Raji (cell line): Measurements from ENCODE around the gene ENDOG.

Source experiments
- POLR2A ChIP-seq: IDR thresholded peaks from 2 replicates; pipeline ENCODE4 v1.6.1; 2011; ENCODE audit warnings: low read depth, low read length, control low read depth; ENCODE audit not compliant: insufficient read depth

The ENDOG gene

GRCh38 chr9:128838338-128838737 is 20.0 kb downstream of the ENDOG start:
- TF ChIP-seq POLR2A: no peak

GRCh38 chr9:128840524-128840923 is 22.2 kb downstream of the ENDOG start:
- TF ChIP-seq POLR2A: no peak

DNA sequence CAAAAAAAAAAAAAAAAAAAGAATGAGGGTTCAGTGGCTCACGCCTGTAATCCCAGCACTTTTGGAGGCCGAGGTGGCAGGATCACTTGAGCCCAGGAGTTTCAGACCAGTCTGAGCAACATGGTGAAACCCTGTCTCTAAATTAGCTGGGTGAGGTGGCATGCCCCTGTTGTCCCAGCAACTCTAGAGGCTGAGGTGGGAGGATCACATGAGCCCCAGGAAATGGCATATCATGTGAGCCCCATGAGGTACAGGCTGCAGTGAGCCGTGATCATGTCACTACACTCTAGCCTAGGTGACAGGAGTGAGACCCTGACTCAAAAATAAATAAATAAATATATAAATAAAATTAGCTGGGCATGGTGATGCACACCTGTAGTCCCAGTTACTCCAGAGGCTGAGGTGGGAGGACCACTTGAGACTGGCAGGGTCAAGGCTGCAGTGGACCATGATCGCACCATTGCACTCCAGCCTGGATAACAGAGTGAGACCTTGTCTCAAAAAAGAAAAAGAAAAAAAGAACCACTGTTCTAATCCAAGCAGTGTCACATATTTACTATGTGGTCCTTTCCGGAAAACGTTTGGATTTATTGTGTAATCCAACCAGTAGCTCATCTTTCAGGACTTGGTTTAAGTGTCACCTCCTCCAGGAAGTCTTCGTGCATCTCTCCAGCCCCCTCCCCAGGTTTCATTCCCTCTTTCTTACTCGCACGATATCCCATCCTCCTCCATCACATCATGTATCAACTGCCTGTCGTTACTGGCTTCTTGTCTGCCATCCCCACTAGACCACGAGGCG is 23.6 kb downstream of the ENDOG start:
- TF ChIP-seq POLR2A: no peak

- TF ChIP-seq POLR2A: no peak
Observed at GRCh38 chr9:128845186-128845931, 27.1 kb downstream of the ENDOG start.

DNA sequence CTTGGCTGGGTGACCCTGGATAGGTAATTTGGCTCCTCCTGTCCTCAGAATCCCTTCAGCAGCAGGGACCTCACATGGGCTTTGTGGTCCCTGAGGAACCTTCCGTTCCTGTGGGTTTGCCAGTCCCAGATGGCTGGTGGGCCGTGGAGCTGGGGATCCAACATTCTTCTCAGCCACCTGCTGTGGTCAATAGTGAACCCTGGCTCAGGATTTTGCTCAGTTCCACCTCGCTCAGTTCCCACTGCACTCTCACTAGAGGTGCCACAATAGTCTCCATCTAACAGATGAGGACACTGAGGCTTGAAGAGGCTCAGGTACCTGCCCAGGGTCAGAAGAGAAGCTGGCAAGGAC is 28.4 kb downstream of the ENDOG start:
- TF ChIP-seq POLR2A: no peak

GRCh38 chr9:128847803-128848202 is 29.5 kb downstream of the ENDOG start:
- TF ChIP-seq POLR2A: no peak

DNA sequence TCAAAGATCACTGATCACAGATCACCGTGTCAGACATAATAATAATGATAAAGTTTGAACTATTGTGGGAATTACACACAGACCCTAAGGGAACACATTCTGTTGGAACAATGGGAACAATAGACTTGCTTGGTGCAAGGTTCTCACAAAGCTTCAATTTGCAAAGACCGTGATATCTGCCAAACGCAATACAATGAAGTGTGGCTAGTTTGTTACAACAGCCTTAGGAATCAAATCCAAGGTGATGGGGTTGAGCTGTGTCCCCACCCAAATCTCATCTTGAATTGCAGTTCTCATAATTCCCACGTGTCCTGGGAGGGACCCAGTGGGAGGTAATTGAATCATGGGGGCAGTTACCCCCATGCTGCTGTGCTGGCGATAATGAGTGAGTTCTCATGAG is 42.6 kb downstream of the ENDOG start:
- TF ChIP-seq POLR2A: no peak

- no peak for TF ChIP-seq POLR2A
Observed at GRCh38 chr9:128861501-128861900, 43.2 kb downstream of the ENDOG start.

- TF ChIP-seq POLR2A: no peak
Observed at GRCh38 chr9:128862401-128862851, 44.1 kb downstream of the ENDOG start.

DNA sequence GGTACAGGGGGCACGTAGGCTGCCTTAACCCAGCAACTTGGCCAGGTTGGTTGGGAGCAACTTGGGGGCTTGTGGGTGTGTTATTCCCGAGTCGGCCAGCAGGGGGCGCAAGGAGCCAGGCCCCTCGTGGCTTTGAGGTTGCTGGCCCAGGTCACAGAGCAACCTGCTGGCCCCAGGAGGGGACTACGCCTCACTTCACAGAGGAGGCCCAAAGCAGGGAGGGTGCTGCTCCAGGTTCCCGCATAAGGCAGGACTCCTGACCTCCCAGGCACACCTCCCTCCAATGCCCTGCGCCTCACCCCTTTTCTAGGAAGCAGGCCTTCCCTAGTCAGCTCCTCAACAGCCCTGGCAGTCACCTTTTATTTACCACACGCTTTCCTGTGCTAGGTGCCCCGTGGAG is 45.3 kb downstream of the ENDOG start:
- TF ChIP-seq POLR2A: no peak

- TF ChIP-seq POLR2A: no peak
Observed at GRCh38 chr9:128870128-128870940, 52.0 kb downstream of the ENDOG start.
